GDM1 (cell line): ENCODE results near the gene JCAD.
A peak's percentile ranks its signal among the peaks of the same experiment; 100 is the strongest.
"Not testable (repeated sequence)": the region's sequence is repeated elsewhere in the genome, so short reads cannot be mapped to it uniquely, and the experiment has no call there.

Source experiments
- DNase-seq: peaks from one replicate; lab custom pipeline; 2025; lab: John Stamatoyannopoulos, UW

JCAD gene

GRCh38 chr10:30059209-30060107 lies at the start of gene JCAD:
Gene JCAD, minus strand, starts transcription at chr10:30059586. Its CDS starts 11,774 bp downstream, at chr10:30047812.
- peak; percentile 44 for DNase-seq

- no peak for DNase-seq
Observed at GRCh38 chr10:30106987-30107386, 47.6 kb upstream of the JCAD start.

- DNase-seq: no peak
Observed at GRCh38 chr10:30103595-30104320, 44.4 kb upstream of the JCAD start.

- not testable (repeated sequence) for DNase-seq
Observed at GRCh38 chr10:30099706-30100105, 40.3 kb upstream of the JCAD start.

GRCh38 chr10:30099101-30099500 lies 39.7 kb upstream of the JCAD start:
- no peak for DNase-seq

- no peak for DNase-seq
Observed at GRCh38 chr10:30098629-30099028, 39.2 kb upstream of the JCAD start.

GRCh38 chr10:30096564-30096963 lies 37.2 kb upstream of the JCAD start:
- DNase-seq: no peak

- DNase-seq: no peak
Observed at GRCh38 chr10:30095631-30096422, 36.4 kb upstream of the JCAD start.

GRCh38 chr10:30094601-30095000 lies 35.2 kb upstream of the JCAD start:
- no peak for DNase-seq

- no peak for DNase-seq
Observed at GRCh38 chr10:30093303-30093950, 34.0 kb upstream of the JCAD start.

GRCh38 chr10:30092151-30092790 lies 32.9 kb upstream of the JCAD start:
- DNase-seq: no peak

GRCh38 chr10:30091136-30091535 lies 31.8 kb upstream of the JCAD start:
- no peak for DNase-seq

GRCh38 chr10:30088178-30088577 lies 28.8 kb upstream of the JCAD start:
- DNase-seq: no peak

GRCh38 chr10:30083934-30084333 lies 24.5 kb upstream of the JCAD start:
- no peak for DNase-seq

GRCh38 chr10:30081182-30081581 lies 21.8 kb upstream of the JCAD start:
- DNase-seq: no peak

GRCh38 chr10:30080161-30080560 lies 20.8 kb upstream of the JCAD start:
- DNase-seq: no peak

GRCh38 chr10:30079408-30079807 lies 20.0 kb upstream of the JCAD start:
- DNase-seq: no peak

GRCh38 chr10:30075481-30075880 lies 16.1 kb upstream of the JCAD start:
- DNase-seq: no peak

- DNase-seq: no peak
Observed at GRCh38 chr10:30074933-30075332, 15.5 kb upstream of the JCAD start.

GRCh38 chr10:30074090-30074489 lies 14.7 kb upstream of the JCAD start:
- DNase-seq: no peak

- no peak for DNase-seq
Observed at GRCh38 chr10:30073767-30074060, 14.3 kb upstream of the JCAD start.
